HCT116 (cell line): Measurements from ENCODE around the gene VPS39. TPM values are rescaled to one million over a fixed set of nuclear protein-coding genes. Genes with fewer than 3 reads are reported as not detected.

ENCODE experiments used
- ATAC-seq: fragments of 200-7000 bp; cut with Tn5 transposase; 2 replicates; pipeline ENCODE4 v1.9.1; 2020; ENCODE audit warnings: mild to moderate bottlenecking, moderate library complexity
- BruUV-seq: library from RNA; stranded (reverse); fragments of 400-500 nt; replicated peaks from 2 replicates; lab custom pipeline; 2021; lab: Mats Ljungman, UMichigan
- CTCF ChIA-PET: fragments of 300-600 bp; sonication (Branson Sonifier 250); formaldehyde crosslinking; loops from one replicate; lab custom pipeline; 2021; ENCODE audit warnings: antibody characterized with exemption; lab: Charles Lee
- POLR2A ChIA-PET: fragments of 300-600, 350-600 bp; sonication (Branson Sonifier 250); formaldehyde crosslinking; loops from one replicate; lab custom pipeline; 2021; ENCODE audit warnings: antibody characterized with exemption; lab: Charles Lee
- RAD21 ChIA-PET, 2 experiments: fragments of 300-600 bp; sonication (Branson Sonifier 250); formaldehyde crosslinking; loops; one replicate each; lab custom pipeline; 2023; ENCODE audit warnings: low total read pairs in 2 of 2; ENCODE audit not compliant: uncharacterized antibody in 2 of 2, unreplicated experiment in 2 of 2, low non-redundant PET in 1 of 2; lab: Charles Lee
- DNase-seq: peaks from one replicate; pipeline ENCODE4 v3.0.0-alpha.2; 2010; ENCODE audit warnings: low read depth, low spot score
- H2AFZ ChIP-seq: fragments of 200-600 bp; shearing (Covaris generic), sonication (generic); 2 replicates; pipeline ENCODE4 v1.6.1; 2017; ENCODE audit warnings: low read depth, mixed run types, mixed read lengths, antibody characterized with exemption, low read length; ENCODE audit not compliant: poor library complexity, severe bottlenecking
- H3K27ac ChIP-seq: 2 replicates; pipeline ENCODE4 v1.5.1; 2012; ENCODE audit warnings: low read depth, low read length
- H3K27me3 ChIP-seq: fragments of 200-600 bp; sonication (generic); 2 replicates; pipeline ENCODE4 v1.6.1; 2016; ENCODE audit warnings: mixed run types, low read length, mixed read lengths; ENCODE audit not compliant: insufficient read depth
- H3K36me3 ChIP-seq, 2 experiments: fragments of 200-500 bp in 1 of 2; fragments of 200-600 bp in 1 of 2; sonication (Bioruptor generic) in 1 of 2; sonication (generic) in 1 of 2; 2 replicates each; pipeline versions ENCODE4 v1.5.1 to v1.6.1; 2014 to 2016; ENCODE audit warnings: low read length in 2 of 2, inconsistent platforms in 1 of 2, mixed read lengths in 1 of 2, mixed run types in 1 of 2; ENCODE audit not compliant: insufficient read depth in 2 of 2, control insufficient read depth in 1 of 2
- H3K4me1 ChIP-seq, 2 experiments: fragments of 200-600 bp in 1 of 2; sonication (generic) in 1 of 2; 2 replicates each; pipeline versions ENCODE4 v1.5.1 to v1.6.1; 2012 to 2017; ENCODE audit warnings: low read length in 2 of 2, inconsistent platforms in 1 of 2, mild to moderate bottlenecking in 1 of 2, mixed read lengths in 1 of 2, mixed run types in 1 of 2, moderate library complexity in 1 of 2; ENCODE audit not compliant: insufficient read depth in 2 of 2, control insufficient read depth in 1 of 2
- H3K4me2 ChIP-seq: fragments of 200-600 bp; sonication (generic); 2 replicates; pipeline ENCODE4 v1.6.1; 2017; ENCODE audit warnings: mixed run types, low read length, mixed read lengths
- H3K4me3 ChIP-seq, 2 experiments: fragments of 200-600 bp in 1 of 2; sonication (generic) in 1 of 2; replicated peaks in 1 of 2; 2 replicates each; pipeline ENCODE4 v1.5.1; 2011 to 2016; ENCODE audit warnings: low read length in 2 of 2, control low read depth in 1 of 2, low read depth in 1 of 2, mild to moderate bottlenecking in 1 of 2, mixed read lengths in 1 of 2, mixed run types in 1 of 2
- H3K79me2 ChIP-seq: fragments of 200-600 bp; sonication (generic); 2 replicates; pipeline ENCODE4 v1.6.1; 2017; ENCODE audit warnings: mild to moderate bottlenecking, mixed run types, low read length, moderate library complexity, mixed read lengths; ENCODE audit not compliant: insufficient read depth
- H3K9ac ChIP-seq: fragments of 200-600 bp; sonication (generic); 2 replicates; pipeline ENCODE4 v1.6.1; 2016; ENCODE audit warnings: low read length, mixed read lengths
- H3K9me2 ChIP-seq: fragments of 200-600 bp; sonication (generic), shearing (Covaris generic); 2 replicates; pipeline ENCODE4 v1.6.1; 2017; ENCODE audit warnings: mixed run types, mild to moderate bottlenecking, moderate library complexity; ENCODE audit not compliant: insufficient read depth
- H3K9me3 ChIP-seq, 2 experiments: fragments of 200-500 bp in 1 of 2; fragments of 200-600 bp in 1 of 2; sonication (Bioruptor generic) in 1 of 2; sonication (generic) in 1 of 2; 2 replicates each; pipeline ENCODE4 v1.6.1; 2014 to 2017; ENCODE audit warnings: low read length in 2 of 2, mixed read lengths in 2 of 2, inconsistent platforms in 1 of 2, low read depth in 1 of 2, mild to moderate bottlenecking in 1 of 2, mixed run types in 1 of 2, moderate library complexity in 1 of 2; ENCODE audit not compliant: control insufficient read depth in 1 of 2, insufficient read depth in 1 of 2
- H4K20me1 ChIP-seq: fragments of 200-600 bp; sonication (generic), shearing (Covaris generic); 2 replicates; pipeline ENCODE4 v1.6.1; 2017; ENCODE audit warnings: mixed run types, mild to moderate bottlenecking, moderate library complexity; ENCODE audit not compliant: insufficient read depth
- CBX3 ChIP-seq: IDR thresholded peaks from 2 replicates; pipeline ENCODE4 v1.6.1; 2012; ENCODE audit warnings: low read depth
- CEBPB ChIP-seq: IDR thresholded peaks from 2 replicates; pipeline ENCODE4 v1.6.1; 2012; ENCODE audit warnings: low read depth
- CTCF ChIP-seq, 3 experiments: fragments of 200-600 bp in 1 of 3; sonication (generic) in 1 of 3; IDR thresholded peaks in 2 of 3; conservative IDR thresholded peaks in 1 of 3; 2 replicates each; pipeline ENCODE4 v1.5.1; 2012 to 2017; ENCODE audit warnings: low read depth in 2 of 3, low read length in 2 of 3, antibody characterized with exemption in 1 of 3, borderline replicate concordance in 1 of 3, control low read depth in 1 of 3, mild to moderate bottlenecking in 1 of 3, mixed read lengths in 1 of 3, mixed run types in 1 of 3, moderate library complexity in 1 of 3; ENCODE audit not compliant: insufficient read depth in 1 of 3
- EGR1 ChIP-seq: IDR thresholded peaks from 2 replicates; pipeline ENCODE4 v1.6.1; 2012; ENCODE audit warnings: low read depth
- EZH2 ChIP-seq: fragments of 200-600 bp; sonication (generic); IDR thresholded peaks from 2 replicates; pipeline ENCODE4 v1.6.1; 2017; ENCODE audit warnings: antibody characterized with exemption, mixed run types
- EZH2phosphoT487 ChIP-seq: fragments of 200-600 bp; IDR thresholded peaks from 2 replicates; pipeline ENCODE4 v1.6.1; 2018; ENCODE audit warnings: antibody characterized with exemption, borderline replicate concordance
- FOSL1 ChIP-seq: IDR thresholded peaks from 2 replicates; pipeline ENCODE4 v1.6.1; 2012; ENCODE audit warnings: low read depth
- JUND ChIP-seq: IDR thresholded peaks from 2 replicates; pipeline ENCODE4 v1.6.1; 2012
- MAX ChIP-seq: IDR thresholded peaks from 2 replicates; pipeline ENCODE4 v1.6.1; 2012
- POLR2A ChIP-seq: IDR thresholded peaks from 2 replicates; pipeline ENCODE4 v1.7.0; 2011; ENCODE audit warnings: borderline replicate concordance; ENCODE audit not compliant: insufficient read depth, insufficient read length; ENCODE audit errors: extremely low read depth
- REST ChIP-seq: IDR thresholded peaks from 2 replicates; pipeline ENCODE4 v1.6.1; 2012; ENCODE audit warnings: low read depth
- SIN3A ChIP-seq: IDR thresholded peaks from 2 replicates; pipeline ENCODE4 v1.6.1; 2012; ENCODE audit warnings: low read depth
- SP1 ChIP-seq: IDR thresholded peaks from 2 replicates; pipeline ENCODE4 v1.6.1; 2012; ENCODE audit warnings: low read depth
- SRF ChIP-seq: IDR thresholded peaks from 2 replicates; pipeline ENCODE4 v1.6.1; 2012; ENCODE audit warnings: low read depth
- TCF7L2 ChIP-seq: IDR thresholded peaks from 2 replicates; pipeline ENCODE4 v1.7.0; 2011; ENCODE audit warnings: borderline replicate concordance, inconsistent platforms; ENCODE audit not compliant: insufficient read depth, insufficient read length; ENCODE audit errors: extremely low read depth
- YY1 ChIP-seq: IDR thresholded peaks from 2 replicates; pipeline ENCODE4 v1.6.1; 2011; ENCODE audit warnings: low read length, low read depth, moderate library complexity, mild to moderate bottlenecking; ENCODE audit not compliant: insufficient replicate concordance; ENCODE audit errors: extremely low read depth
- ZFX ChIP-seq: fragments of 450-650 bp; IDR thresholded peaks from 2 replicates; pipeline ENCODE4 v1.6.1; 2017
- intact Hi-C: fragments of 100-400 bp; cut with micrococcal nuclease; formaldehyde crosslinking; loops from 2 replicates; pipeline ENCODE4 v1.10.0; 2022
- total RNA-seq: library from RNA; stranded (reverse); gene quantifications from one replicate; pipeline ENCODE4 v1.2.1, GENCODE V29; 2021; ENCODE audit not compliant: unreplicated experiment

Gene VPS39
- total RNA-seq, 1 experiment from 2014 or later: 40.1 TPM

- CTCF ChIA-PET: no interaction called here
- Histone ChIP-seq H3K4me3 (no peak overlapping the region), H3K27me3 (no peaks in the 10 kb centered on the region), H3K4me1 (no peaks in the 10 kb centered on the region)
- no peak for TF ChIP-seq MAX
- TF ChIP-seq CEBPB: no peak
- TF ChIP-seq YY1: no peak
- no peak for TF ChIP-seq SP1
- TF ChIP-seq EZH2phosphoT487: no peak
- TF ChIP-seq FOSL1: no peak
- TF ChIP-seq, all 23 proteins: peak for 0
- Histone ChIP-seq H3K9me2 (no peaks in the 10 kb centered on the region), H4K20me1 (no peaks in the 10 kb centered on the region), H3K27ac (no peak overlapping the region), H3K79me2 (no peaks in the 10 kb centered on the region), H3K36me3 (peaks cover 29 to 61% of the 10 kb centered on the region in 2 experiments; a peak in 3 of 4 replicates), H3K9ac (no peak overlapping the region), H3K9me3 (no peaks in the 10 kb centered on the region), H3K4me2 (no peak overlapping the region), H2AFZ (no peak overlapping the region)
- DNase-seq: no peak
- no peak for ATAC-seq
- ChIA-PET RAD21 (no interaction called here), POLR2A (no interaction called here)
- intact Hi-C loops: no loop called here
- BruUV-seq: no TSS peak
These were observed 44.1 kb downstream of the VPS39 start for GRCh38 chr15:42163947-42164550.

GRCh38 chr15:42163291-42163690, 44.8 kb downstream of the VPS39 start:
- H3K9me2 ChIP-seq: no peaks in the 10 kb centered on the region
- POLR2A ChIA-PET: no interaction called here
- H3K4me2 ChIP-seq: no peak overlapping the region
- H3K27me3 ChIP-seq: no peaks in the 10 kb centered on the region
- H3K36me3 ChIP-seq: peaks cover 29 to 59% of the 10 kb centered on the region in 2 experiments; a peak in 3 of 4 replicates
- ATAC-seq (no peak), DNase-seq (no peak)
- H3K4me3 ChIP-seq: no peak overlapping the region
- H2AFZ ChIP-seq: no peak overlapping the region
- H3K27ac ChIP-seq: no peak overlapping the region
- intact Hi-C loops: no loop called here
- H3K79me2 ChIP-seq: no peaks in the 10 kb centered on the region
- H4K20me1 ChIP-seq: no peaks in the 10 kb centered on the region
- no TSS peak for BruUV-seq
- CTCF ChIA-PET: no interaction called here
- peaks cover 0 to 4% of the 10 kb centered on the region in 2 experiments; a peak in 1 of 4 replicates for H3K4me1 ChIP-seq
- H3K9ac ChIP-seq: no peak overlapping the region
- no peaks in the 10 kb centered on the region for H3K9me3 ChIP-seq
- RAD21 ChIA-PET: no interaction called here
- TF ChIP-seq CBX3 (no peak), SIN3A (no peak), FOSL1 (no peak), TCF7L2 (no peak), JUND (no peak), EGR1 (no peak), ZFX (no peak), POLR2A (no peak), SP1 (no peak), CTCF (IDR thresholded peaks at IDR 0.05 in 2 of 3, conservative IDR thresholded peaks at IDR 0.05 in 1 of 3; ENCODE audit: borderline replicate concordance in 1 of 3, insufficient read depth in 1 of 3, low read depth in 2 of 3, low read length in 2 of 3) (no peak), EZH2 (no peak), REST (no peak), SRF (no peak)
